ENCODE results near the gene DHRS9.

The DHRS9 gene

GRCh38 chr2:169034984-169035544 is 34.3 kb upstream of the DHRS9 start:
- DNase-seq (ENCODE audit: low read depth): no peak
- no peak overlapping the region for H3K4me3 ChIP-seq (ENCODE audit: low read length)
- no peak for TF ChIP-seq CTCF (conservative IDR thresholded peaks at IDR 0.05; ENCODE audit: low read depth, low read length)

- TF ChIP-seq CTCF (conservative IDR thresholded peaks at IDR 0.05; ENCODE audit: low read depth, low read length): no peak
- H3K4me3 ChIP-seq (ENCODE audit: low read length): no peak overlapping the region
- DNase-seq (ENCODE audit: low read depth): no peak
Observed at GRCh38 chr2:169035887-169036286, 33.5 kb upstream of the DHRS9 start.

- TF ChIP-seq CTCF (conservative IDR thresholded peaks at IDR 0.05; ENCODE audit: low read depth, low read length): no peak
- H3K4me3 ChIP-seq (ENCODE audit: low read length): no peak overlapping the region
- no peak for DNase-seq (ENCODE audit: low read depth)
Observed at GRCh38 chr2:169036736-169037440, 32.5 kb upstream of the DHRS9 start.

- no peak for TF ChIP-seq CTCF (conservative IDR thresholded peaks at IDR 0.05; ENCODE audit: low read depth, low read length)
- no peak overlapping the region for H3K4me3 ChIP-seq (ENCODE audit: low read length)
- DNase-seq (ENCODE audit: low read depth): no peak
Observed at GRCh38 chr2:169038338-169038757, 31.0 kb upstream of the DHRS9 start.

GRCh38 chr2:169039702-169040101 is 29.7 kb upstream of the DHRS9 start:
- no peak for TF ChIP-seq CTCF (conservative IDR thresholded peaks at IDR 0.05; ENCODE audit: low read depth, low read length)
- DNase-seq (ENCODE audit: low read depth): no peak

GRCh38 chr2:169041594-169041993 is 27.8 kb upstream of the DHRS9 start:
- DNase-seq (ENCODE audit: low read depth): no peak
- H3K4me3 ChIP-seq (ENCODE audit: low read length): no peak overlapping the region
- TF ChIP-seq CTCF (conservative IDR thresholded peaks at IDR 0.05; ENCODE audit: low read depth, low read length): no peak

More at GRCh38 chr2:169039702-169040101, 29.7 kb upstream of the DHRS9 start:
- H3K4me3 ChIP-seq (ENCODE audit: low read length): no peak overlapping the region

- H3K4me3 ChIP-seq (ENCODE audit: low read length): no peak overlapping the region
Observed at GRCh38 chr2:169042856-169043255, 26.5 kb upstream of the DHRS9 start.

More at GRCh38 chr2:169042856-169043255, 26.5 kb upstream of the DHRS9 start:
- no peak for DNase-seq (ENCODE audit: low read depth)
- TF ChIP-seq CTCF (conservative IDR thresholded peaks at IDR 0.05; ENCODE audit: low read depth, low read length): no peak
